Activated naive CD4-positive, alpha-beta T cell treated with anti-CD3 and anti-CD28 coated beads, Interleukin-2, amount 50 U/mL, for 24 hours (primary cell): ENCODE data around the gene SCN5A.
A peak's percentile ranks its signal among the peaks of the same experiment; 100 is the strongest.

Experiments
- H3K27ac Mint-ChIP-seq: one replicate; pipeline ENCODE4 v1.8.0; 2021; ENCODE audit warnings: mild to moderate bottlenecking, mixed read lengths
- H3K27me3 Mint-ChIP-seq: one replicate; pipeline ENCODE4 v1.8.0; 2021; ENCODE audit warnings: mixed read lengths
- H3K36me3 Mint-ChIP-seq: one replicate; pipeline ENCODE4 v1.8.0; 2021; ENCODE audit warnings: mixed read lengths
- H3K4me1 Mint-ChIP-seq: one replicate; pipeline ENCODE4 v1.8.0; 2021; ENCODE audit warnings: mixed read lengths
- H3K4me3 Mint-ChIP-seq: one replicate; pipeline ENCODE4 v1.8.0; 2021; ENCODE audit warnings: mild to moderate bottlenecking, mixed read lengths
- H3K9me3 Mint-ChIP-seq: one replicate; pipeline ENCODE4 v1.8.0; 2021; ENCODE audit warnings: mixed read lengths

Gene SCN5A

DNA sequence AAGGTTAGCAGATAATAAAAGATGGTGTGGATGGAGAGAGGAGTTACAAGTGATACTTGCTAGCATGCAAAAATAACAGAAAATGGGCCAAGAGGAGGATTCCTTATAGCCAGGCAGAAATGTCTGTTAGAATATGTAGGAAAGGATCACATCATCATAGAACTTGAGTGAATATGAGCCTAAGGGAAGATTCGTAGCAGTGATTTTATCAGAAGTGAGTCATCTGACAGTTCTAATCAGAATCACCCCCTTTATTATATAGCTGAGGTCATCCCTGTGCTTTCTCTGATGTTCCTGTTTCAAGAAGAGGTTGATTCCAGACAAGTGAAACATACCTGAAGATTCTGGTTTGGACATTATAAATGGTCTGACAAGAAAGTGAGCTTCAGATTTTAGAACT is 130.5 kb downstream of the SCN5A start:
- H3K36me3 Mint-ChIP-seq: peaks cover 11% of the 10 kb centered on the region
- H3K4me1 Mint-ChIP-seq: peaks cover 39% of the 10 kb centered on the region
- H3K27me3 Mint-ChIP-seq: no peaks in the 10 kb centered on the region
- H3K27ac Mint-ChIP-seq: peak overlapping the region; percentile 5
- no peak overlapping the region for H3K4me3 Mint-ChIP-seq
- H3K9me3 Mint-ChIP-seq: no peaks in the 10 kb centered on the region

- H3K27ac Mint-ChIP-seq: no peak overlapping the region
- peaks cover 15% of the 10 kb centered on the region for H3K36me3 Mint-ChIP-seq
- no peaks in the 10 kb centered on the region for H3K27me3 Mint-ChIP-seq
- peaks cover 38% of the 10 kb centered on the region for H3K4me1 Mint-ChIP-seq
- H3K4me3 Mint-ChIP-seq: no peak overlapping the region
- H3K9me3 Mint-ChIP-seq: no peaks in the 10 kb centered on the region
These were observed 132.8 kb downstream of the SCN5A start for GRCh38 chr3:38516669-38517068.

DNA sequence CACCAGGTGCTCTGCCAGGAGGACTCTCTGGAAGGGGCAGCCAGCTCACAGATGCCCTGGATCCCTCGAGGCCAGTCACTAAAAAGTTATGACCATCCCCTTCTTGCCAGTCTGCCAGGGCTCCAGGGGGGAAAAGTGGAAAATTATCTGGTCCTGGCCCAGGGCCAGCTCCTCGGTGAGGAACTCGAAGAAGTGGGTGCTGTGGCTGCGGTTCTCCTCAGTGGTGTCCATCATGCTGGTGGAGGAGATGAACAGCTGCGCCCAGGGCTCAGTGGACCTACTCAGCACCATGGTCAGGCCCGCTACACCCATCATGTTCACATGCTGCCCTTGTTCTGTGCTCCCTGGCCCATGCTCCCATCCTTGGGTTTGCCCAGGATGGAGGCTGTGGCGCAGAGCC is 134.1 kb downstream of the SCN5A start:
- Mint-ChIP-seq H3K36me3 (peaks cover 15% of the 10 kb centered on the region), H3K27ac (no peak overlapping the region), H3K27me3 (no peaks in the 10 kb centered on the region), H3K4me3 (no peak overlapping the region), H3K4me1 (peaks cover 25% of the 10 kb centered on the region), H3K9me3 (no peaks in the 10 kb centered on the region)

GRCh38 chr3:38511546-38511945 is 137.9 kb downstream of the SCN5A start:
- no peaks in the 10 kb centered on the region for H3K9me3 Mint-ChIP-seq
- no peak overlapping the region for H3K4me3 Mint-ChIP-seq
- H3K27me3 Mint-ChIP-seq: no peaks in the 10 kb centered on the region
- no peaks in the 10 kb centered on the region for H3K4me1 Mint-ChIP-seq
- no peak overlapping the region for H3K27ac Mint-ChIP-seq
- peaks cover 24% of the 10 kb centered on the region for H3K36me3 Mint-ChIP-seq

- Mint-ChIP-seq H3K4me1 (no peaks in the 10 kb centered on the region), H3K27me3 (no peaks in the 10 kb centered on the region), H3K9me3 (no peaks in the 10 kb centered on the region), H3K27ac (no peak overlapping the region), H3K36me3 (peaks cover 21% of the 10 kb centered on the region), H3K4me3 (no peak overlapping the region)
These were observed 138.9 kb downstream of the SCN5A start for GRCh38 chr3:38510631-38511030.

- no peak overlapping the region for H3K27ac Mint-ChIP-seq
- no peak overlapping the region for H3K4me3 Mint-ChIP-seq
- no peaks in the 10 kb centered on the region for H3K4me1 Mint-ChIP-seq
- H3K27me3 Mint-ChIP-seq: no peaks in the 10 kb centered on the region
- no peaks in the 10 kb centered on the region for H3K9me3 Mint-ChIP-seq
- peaks cover 20% of the 10 kb centered on the region for H3K36me3 Mint-ChIP-seq
These were observed 139.8 kb downstream of the SCN5A start for GRCh38 chr3:38509732-38510131.

DNA sequence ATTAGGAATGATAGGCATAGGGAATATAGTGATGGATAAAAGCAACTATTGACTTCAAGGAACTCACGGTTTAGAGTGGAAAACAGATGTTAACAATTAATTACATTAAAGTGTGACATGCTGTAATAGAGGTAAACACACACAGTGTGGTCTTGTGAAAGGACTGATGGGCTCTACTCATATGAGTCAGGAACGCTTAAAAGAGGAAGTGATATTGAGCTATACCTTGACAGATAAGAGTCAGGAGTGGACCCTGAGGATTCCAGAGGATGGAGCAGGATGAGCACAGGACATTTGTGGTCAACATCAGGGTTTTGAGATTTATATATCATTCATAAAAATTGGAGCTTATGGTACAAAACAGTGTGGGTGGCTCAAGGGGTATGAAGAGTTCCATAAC is 142.4 kb downstream of the SCN5A start:
- no peak overlapping the region for H3K4me3 Mint-ChIP-seq
- H3K27me3 Mint-ChIP-seq: no peaks in the 10 kb centered on the region

GRCh38 chr3:38500688-38501417 is 148.6 kb downstream of the SCN5A start:
- Mint-ChIP-seq H3K4me1 (peaks cover 24% of the 10 kb centered on the region), H3K9me3 (no peaks in the 10 kb centered on the region), H3K27ac (no peak overlapping the region), H3K36me3 (peaks cover 14% of the 10 kb centered on the region), H3K4me3 (no peak overlapping the region), H3K27me3 (no peaks in the 10 kb centered on the region)

More for the DNA sequence above, 142.4 kb downstream of the SCN5A start:
- Mint-ChIP-seq H3K27ac (no peak overlapping the region), H3K36me3 (peaks cover 20% of the 10 kb centered on the region), H3K9me3 (no peaks in the 10 kb centered on the region), H3K4me1 (no peaks in the 10 kb centered on the region)
